ENCODE measurements around the gene TAF3.

The TAF3 gene

DNA sequence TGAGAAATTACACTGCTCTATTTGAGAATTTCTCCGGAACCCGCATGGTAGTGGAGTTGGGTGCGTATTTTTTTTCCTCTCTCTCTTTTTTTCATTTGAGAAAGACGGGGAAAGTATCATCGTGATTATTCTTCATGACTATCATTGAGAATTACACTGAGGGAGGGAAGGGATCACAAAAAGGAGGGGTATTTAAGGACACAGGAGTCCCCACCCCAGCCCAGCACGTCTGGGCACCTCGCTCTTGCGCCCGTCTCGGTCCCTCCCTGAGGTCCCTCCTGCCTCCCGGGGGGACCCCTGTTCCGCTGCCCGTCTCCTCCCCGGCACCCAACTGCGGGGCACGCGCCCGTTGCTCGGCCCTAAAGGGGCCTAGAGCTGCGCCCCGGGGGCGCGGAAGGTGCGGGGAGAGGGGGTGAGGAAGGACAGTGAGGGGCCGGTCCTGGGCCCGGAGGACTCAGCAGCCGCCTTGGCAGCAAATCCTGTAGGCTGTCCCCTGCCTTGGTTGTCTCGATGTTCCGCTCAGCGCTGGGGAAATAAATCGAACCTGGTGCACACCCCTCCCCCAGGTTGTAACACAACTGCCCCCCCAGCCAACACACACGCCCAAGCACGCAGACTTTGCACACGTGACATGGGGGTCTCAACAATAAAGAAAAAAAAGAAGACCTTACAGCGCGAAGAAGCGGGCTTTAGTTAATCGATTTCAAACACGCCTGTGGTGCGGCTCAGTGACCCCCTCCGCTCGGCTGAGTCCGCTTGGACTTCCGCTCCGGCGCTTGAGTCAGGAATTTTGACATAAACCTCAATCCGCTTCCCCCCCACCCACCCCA lies 217.6 kb downstream of the TAF3 start:
- Histone ChIP-seq H3K36me3 (ENCODE audit: insufficient read depth, insufficient read length, low read length) (no peaks in the 10 kb centered on the region), H3K9me3 (ENCODE audit: insufficient read depth, low read length) (no peaks in the 10 kb centered on the region), H3K4me1 (ENCODE audit: insufficient read depth, insufficient read length) (no peaks in the 10 kb centered on the region), H3K9ac (ENCODE audit: insufficient read length, low read depth) (no peak overlapping the region), H3K4me3 (ENCODE audit: insufficient read length, low read depth) (no peak overlapping the region), H3K27me3 (ENCODE audit: insufficient read depth, insufficient read length) (peaks cover 99% of the 10 kb centered on the region)
- no peak for TF ChIP-seq YY1 (IDR thresholded peaks at IDR 0.05; ENCODE audit: insufficient read depth, insufficient read length)
- TF ChIP-seq ZNF274 (IDR thresholded peaks at IDR 0.05; ENCODE audit: low read depth, low read length) = no peak
- TF ChIP-seq SUZ12 (IDR thresholded peaks at IDR 0.05; ENCODE audit: extremely low read depth, insufficient read depth, insufficient read length) = peak; percentile 60
- no peak for DNase-seq (ENCODE audit: low read depth, low spot score)

DNA sequence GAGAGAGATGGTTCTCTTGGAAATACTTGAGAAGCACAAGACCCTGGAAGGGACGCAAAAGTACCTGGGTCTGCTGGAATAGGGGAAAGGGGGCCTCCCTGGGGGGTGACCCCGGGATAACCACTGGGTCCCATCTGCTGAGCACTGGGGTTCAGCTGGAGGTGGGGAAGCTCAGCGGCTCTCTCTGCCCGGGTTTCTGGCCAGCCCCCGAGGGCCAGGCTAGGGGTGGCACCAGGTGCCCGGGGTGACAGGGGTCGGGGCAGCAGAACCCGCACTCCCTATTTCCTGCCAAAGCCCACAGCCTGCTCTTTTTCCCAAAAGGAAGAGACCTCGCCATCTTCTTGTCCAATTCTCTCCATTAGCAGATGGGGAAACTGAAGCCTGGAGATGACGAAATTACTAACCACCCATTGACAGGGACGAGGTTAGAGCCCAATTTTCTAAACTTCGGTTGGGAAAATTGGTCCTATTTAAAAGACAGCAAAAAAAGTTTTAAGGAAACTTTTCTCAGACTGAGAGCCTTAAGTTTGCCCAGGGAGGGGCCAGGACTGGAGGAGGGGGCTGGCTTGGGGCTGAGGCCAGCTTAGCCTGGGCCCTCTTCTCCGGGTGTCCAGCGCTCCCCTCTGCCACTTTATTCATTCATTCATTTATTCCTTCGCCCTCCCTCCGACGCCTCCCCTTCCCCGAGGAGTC lies 218.3 kb downstream of the TAF3 start:
- H3K27me3 ChIP-seq (ENCODE audit: insufficient read depth, insufficient read length) = peaks cover 99% of the 10 kb centered on the region
- DNase-seq (ENCODE audit: low read depth, low spot score) = no peak
- no peaks in the 10 kb centered on the region for H3K4me1 ChIP-seq (ENCODE audit: insufficient read depth, insufficient read length)
- H3K4me3 ChIP-seq (ENCODE audit: insufficient read length, low read depth) = no peak overlapping the region
- H3K9me3 ChIP-seq (ENCODE audit: insufficient read depth, low read length) = no peaks in the 10 kb centered on the region
- no peak overlapping the region for H3K9ac ChIP-seq (ENCODE audit: insufficient read length, low read depth)
- TF ChIP-seq ZNF274 (IDR thresholded peaks at IDR 0.05; ENCODE audit: low read depth, low read length) = no peak
- TF ChIP-seq YY1 (IDR thresholded peaks at IDR 0.05; ENCODE audit: insufficient read depth, insufficient read length) = no peak
- TF ChIP-seq SUZ12 (IDR thresholded peaks at IDR 0.05; ENCODE audit: extremely low read depth, insufficient read depth, insufficient read length) = no peak
- H3K36me3 ChIP-seq (ENCODE audit: insufficient read depth, insufficient read length, low read length) = no peaks in the 10 kb centered on the region

DNA sequence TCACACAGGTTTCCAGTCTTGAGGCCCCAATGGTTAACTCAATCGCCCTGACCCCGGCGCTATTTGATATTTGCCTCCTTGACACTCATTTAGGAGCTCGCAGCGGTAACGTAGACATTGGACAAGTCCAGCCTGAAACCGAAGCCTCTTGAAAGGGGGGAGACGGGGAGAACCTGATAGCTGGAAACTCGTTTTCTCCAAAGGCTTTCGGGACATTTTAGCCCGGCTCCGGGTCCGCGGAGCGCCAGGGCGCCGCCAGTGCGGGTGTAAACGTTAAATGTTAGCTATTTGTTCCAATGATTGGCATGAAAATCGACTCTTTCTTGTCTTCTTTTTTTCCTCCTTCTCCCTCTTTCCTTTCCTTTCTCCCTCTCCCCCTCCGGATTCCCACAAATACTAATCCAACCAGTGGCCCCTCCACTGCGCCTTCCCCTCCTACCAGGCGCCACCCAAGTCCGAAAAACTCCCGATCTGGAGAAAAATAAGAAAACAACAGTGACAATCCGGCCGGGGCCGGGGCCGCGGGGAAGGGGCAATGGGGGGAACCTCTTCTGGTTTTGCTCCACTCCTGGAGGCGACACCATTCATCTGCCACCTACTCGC lies 219.0 kb downstream of the TAF3 start:
- TF ChIP-seq ZNF274 (IDR thresholded peaks at IDR 0.05; ENCODE audit: low read depth, low read length) (no peak), SUZ12 (IDR thresholded peaks at IDR 0.05; ENCODE audit: extremely low read depth, insufficient read depth, insufficient read length) (peak; percentile 95), YY1 (IDR thresholded peaks at IDR 0.05; ENCODE audit: insufficient read depth, insufficient read length) (no peak)
- H3K9me3 ChIP-seq (ENCODE audit: insufficient read depth, low read length) = no peaks in the 10 kb centered on the region
- no peak for DNase-seq (ENCODE audit: low read depth, low spot score)
- no peak overlapping the region for H3K4me3 ChIP-seq (ENCODE audit: insufficient read length, low read depth)
- no peak overlapping the region for H3K9ac ChIP-seq (ENCODE audit: insufficient read length, low read depth)
- peaks cover 3% of the 10 kb centered on the region for H3K4me1 ChIP-seq (ENCODE audit: insufficient read depth, insufficient read length)
- H3K27me3 ChIP-seq (ENCODE audit: insufficient read depth, insufficient read length) = peaks cover 99% of the 10 kb centered on the region
- H3K36me3 ChIP-seq (ENCODE audit: insufficient read depth, insufficient read length, low read length) = no peaks in the 10 kb centered on the region

DNA sequence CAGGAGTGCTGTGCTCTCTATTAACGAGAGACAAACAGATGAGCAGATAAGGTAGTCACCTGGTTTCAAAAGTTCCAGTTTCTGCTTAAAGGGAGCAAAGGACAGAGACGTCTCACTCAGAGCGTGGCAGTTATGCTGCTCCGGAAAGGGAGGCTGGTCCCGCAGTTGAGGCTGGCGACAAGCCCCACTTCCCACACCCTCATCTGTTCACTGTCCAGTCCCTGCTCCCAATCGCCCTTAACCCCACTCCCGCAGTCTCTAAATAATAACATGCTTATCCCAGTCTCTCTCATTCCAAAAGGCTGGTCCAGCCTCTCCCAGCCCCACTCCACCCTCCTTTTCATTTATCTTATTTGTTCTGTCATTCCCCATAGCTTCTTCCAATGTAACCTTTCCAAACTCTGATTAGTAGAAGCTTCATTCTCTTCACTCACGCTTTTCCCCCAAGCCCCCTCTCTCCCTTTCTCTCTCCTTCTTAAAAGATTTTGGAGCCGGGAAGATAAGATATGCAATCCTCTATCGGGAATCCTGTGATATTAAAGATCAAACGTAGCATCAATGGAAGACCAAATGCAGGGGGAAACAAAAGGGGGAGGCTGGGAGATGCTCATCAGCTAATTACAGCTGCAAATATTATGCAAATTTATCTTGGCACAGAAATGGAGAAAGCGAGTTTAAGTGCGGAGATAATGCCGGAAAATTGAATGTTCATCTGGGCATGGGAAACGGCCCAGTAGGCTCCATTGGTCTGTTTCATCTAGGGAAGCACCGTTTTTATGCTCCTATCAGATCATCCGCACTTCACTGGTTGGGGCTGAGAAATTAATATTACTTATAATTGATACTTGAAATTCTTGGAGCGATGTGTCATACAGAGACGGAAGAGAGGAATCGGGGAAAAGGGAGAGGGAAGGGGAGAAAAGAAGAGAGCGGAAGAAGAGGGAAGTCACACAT lies 219.9 kb downstream of the TAF3 start:
- no peak for TF ChIP-seq YY1 (IDR thresholded peaks at IDR 0.05; ENCODE audit: insufficient read depth, insufficient read length)
- TF ChIP-seq ZNF274 (IDR thresholded peaks at IDR 0.05; ENCODE audit: low read depth, low read length) = no peak
- peak; percentile 72 for TF ChIP-seq SUZ12 (IDR thresholded peaks at IDR 0.05; ENCODE audit: extremely low read depth, insufficient read depth, insufficient read length)
- Histone ChIP-seq H3K27me3 (ENCODE audit: insufficient read depth, insufficient read length) (peaks cover 99% of the 10 kb centered on the region), H3K4me1 (ENCODE audit: insufficient read depth, insufficient read length) (peaks cover 4% of the 10 kb centered on the region), H3K36me3 (ENCODE audit: insufficient read depth, insufficient read length, low read length) (no peaks in the 10 kb centered on the region), H3K9ac (ENCODE audit: insufficient read length, low read depth) (no peak overlapping the region), H3K9me3 (ENCODE audit: insufficient read depth, low read length) (no peaks in the 10 kb centered on the region), H3K4me3 (ENCODE audit: insufficient read length, low read depth) (no peak overlapping the region)
- no peak for DNase-seq (ENCODE audit: low read depth, low spot score)

DNA sequence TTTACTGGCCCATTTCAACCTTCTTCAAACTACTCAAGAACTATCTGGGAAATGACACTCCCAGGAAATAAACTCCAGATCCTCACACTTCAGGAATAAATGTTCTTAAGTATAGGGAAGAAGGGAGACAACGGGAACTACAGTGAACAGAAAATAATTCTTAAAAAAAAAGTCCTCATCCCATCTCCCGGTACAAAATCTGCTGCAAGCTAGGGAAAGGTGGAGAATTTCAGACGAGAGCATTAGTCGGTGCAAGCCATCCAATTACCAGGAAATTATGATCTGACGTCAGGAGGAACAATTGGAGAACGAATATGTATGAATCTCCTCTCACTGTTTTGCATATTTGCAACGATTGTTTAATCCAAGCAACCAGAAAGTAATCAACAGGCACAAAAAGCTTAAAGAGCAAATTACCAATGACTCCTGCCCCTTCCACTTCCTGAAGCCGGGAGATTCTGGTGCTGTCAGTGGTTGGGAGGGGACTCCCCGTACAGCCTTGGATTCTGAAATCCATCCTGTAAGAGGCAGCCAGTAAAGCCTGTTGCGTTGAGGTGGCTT lies 221.1 kb downstream of the TAF3 start:
- Histone ChIP-seq H3K4me3 (ENCODE audit: insufficient read length, low read depth) (no peak overlapping the region), H3K27me3 (ENCODE audit: insufficient read depth, insufficient read length) (peaks cover 99% of the 10 kb centered on the region), H3K36me3 (ENCODE audit: insufficient read depth, insufficient read length, low read length) (no peaks in the 10 kb centered on the region), H3K9ac (ENCODE audit: insufficient read length, low read depth) (no peak overlapping the region), H3K9me3 (ENCODE audit: insufficient read depth, low read length) (no peaks in the 10 kb centered on the region), H3K4me1 (ENCODE audit: insufficient read depth, insufficient read length) (peaks cover 9% of the 10 kb centered on the region)
- no peak for DNase-seq (ENCODE audit: low read depth, low spot score)
- TF ChIP-seq ZNF274 (IDR thresholded peaks at IDR 0.05; ENCODE audit: low read depth, low read length) (no peak), YY1 (IDR thresholded peaks at IDR 0.05; ENCODE audit: insufficient read depth, insufficient read length) (no peak), SUZ12 (IDR thresholded peaks at IDR 0.05; ENCODE audit: extremely low read depth, insufficient read depth, insufficient read length) (no peak)

DNA sequence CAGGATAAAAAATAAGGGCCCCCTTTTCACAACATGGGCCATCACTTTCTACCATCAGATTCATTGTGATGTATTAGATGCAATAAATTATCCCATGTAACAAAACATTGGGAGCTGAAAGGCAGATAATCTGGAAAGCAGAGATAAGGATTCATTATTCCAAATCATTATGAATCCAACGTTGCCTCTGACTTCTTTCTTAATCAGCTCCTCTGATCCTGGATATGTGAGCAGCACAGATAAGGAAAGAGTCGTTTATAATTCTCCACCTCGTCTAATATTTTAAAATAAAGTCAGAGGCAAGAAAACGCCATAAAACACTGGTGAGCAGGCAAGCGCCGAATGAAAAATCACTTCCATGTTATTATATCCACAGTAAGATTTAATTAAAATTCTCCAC lies 222.3 kb downstream of the TAF3 start:
- no peak for DNase-seq (ENCODE audit: low read depth, low spot score)
- TF ChIP-seq SUZ12 (IDR thresholded peaks at IDR 0.05; ENCODE audit: extremely low read depth, insufficient read depth, insufficient read length) (no peak), YY1 (IDR thresholded peaks at IDR 0.05; ENCODE audit: insufficient read depth, insufficient read length) (no peak), ZNF274 (IDR thresholded peaks at IDR 0.05; ENCODE audit: low read depth, low read length) (no peak)
- H3K4me3 ChIP-seq (ENCODE audit: insufficient read length, low read depth) = no peak overlapping the region
- no peaks in the 10 kb centered on the region for H3K36me3 ChIP-seq (ENCODE audit: insufficient read depth, insufficient read length, low read length)
- H3K4me1 ChIP-seq (ENCODE audit: insufficient read depth, insufficient read length) = peaks cover 9% of the 10 kb centered on the region
- no peaks in the 10 kb centered on the region for H3K9me3 ChIP-seq (ENCODE audit: insufficient read depth, low read length)
- H3K9ac ChIP-seq (ENCODE audit: insufficient read length, low read depth) = no peak overlapping the region
- peaks cover 99% of the 10 kb centered on the region for H3K27me3 ChIP-seq (ENCODE audit: insufficient read depth, insufficient read length)

Measured in NT2/D1 (cell line).